ENCODE results near the gene STRIP2. TPM values are rescaled to one million over a fixed set of nuclear protein-coding genes. Genes with fewer than 3 reads are reported as not detected.

Gene STRIP2
- total and polyA plus RNA-seq, 2 of the 13 experiments (the other 11 are each of a cell fraction or from before 2014, with no cell fraction given): 3.9 to 8.2 TPM

- ChIA-PET POLR2A (no interaction called here), CTCF (ENCODE audit: low intra/inter-chr PET ratio, low total read pairs) (no interaction called here)
- Histone ChIP-seq H3K4me3 (replicated peaks in 1 of 3; ENCODE audit: insufficient read depth in 1 of 3, low read depth in 2 of 3, low read length in 3 of 3) (no peak overlapping the region), H3K79me2 (ENCODE audit: insufficient read depth, low read length) (no peaks in the 10 kb centered on the region), H3K27me3 (ENCODE audit: control insufficient read depth in 1 of 2, insufficient read depth in 2 of 2, low read length in 2 of 2) (no peaks in the 10 kb centered on the region), H3K27ac (ENCODE audit: extremely low read length, insufficient read depth, low read length) (no peak overlapping the region), H3K9me3 (ENCODE audit: low read length) (no peaks in the 10 kb centered on the region), H4K20me1 (ENCODE audit: insufficient read depth, low read length) (no peaks in the 10 kb centered on the region), H3K4me1 (ENCODE audit: insufficient read depth, low read length) (no peaks in the 10 kb centered on the region), H3K9ac (ENCODE audit: insufficient read depth, low read depth, low read length) (no peak overlapping the region), H2AFZ (ENCODE audit: low read length) (no peak overlapping the region), H3K36me3 (replicated peaks in 1 of 2; ENCODE audit: control insufficient read depth in 1 of 2, insufficient read depth in 2 of 2, low read length in 2 of 2) (peaks cover 1 to 35% of the 10 kb centered on the region in 2 experiments; a peak in 3 of 5 replicates), H3K4me2 (ENCODE audit: low read depth, low read length) (no peak overlapping the region)
- ATAC-seq (no peak), DNase-seq (ENCODE audit: low spot score) (no peak), FAIRE-seq (no peak)
- WGBS (ENCODE audit: low lambda C conversion rate): 100% methylated on average over 1 of the region's 1 CpG
- intact Hi-C loops (cut with micrococcal nuclease; ENCODE audit: unreplicated experiment) (no loop called here), in situ Hi-C loops (cut with HindIII; ENCODE audit: extremely low pct_ligation_motif_present, low pct_unique_long_range_greater_than_20kb) (no loop called here)
- TF ChIP-seq SNAPC5 (CRISPR knock-in tag; IDR thresholded peaks at IDR 0.05; ENCODE audit: borderline replicate concordance): no peak
- TF ChIP-seq HIVEP1 (CRISPR knock-in tag; IDR thresholded peaks at IDR 0.05): no peak
- no peak for TF ChIP-seq FOXJ3 (CRISPR knock-in tag; IDR thresholded peaks at IDR 0.05; ENCODE audit: borderline replicate concordance)
- TF ChIP-seq EHMT2 (IDR thresholded peaks at IDR 0.05; ENCODE audit: borderline replicate concordance, low read depth, low read length): no peak
- TF ChIP-seq ZFP82 (CRISPR knock-in tag; IDR thresholded peaks at IDR 0.05; ENCODE audit: borderline replicate concordance): no peak
- no peak for TF ChIP-seq ZNF7 (CRISPR knock-in tag; IDR thresholded peaks at IDR 0.05)
- BruUV-seq (replicated peaks): no TSS peak
These were observed 19.4 kb downstream of the STRIP2 start for GRCh38 chr7:129453510-129454248.

GRCh38 chr7:129454249-129454551 is 20.0 kb downstream of the STRIP2 start:
- Histone ChIP-seq H3K4me2 (ENCODE audit: low read depth, low read length) (no peak overlapping the region), H3K9ac (ENCODE audit: insufficient read depth, low read depth, low read length) (no peak overlapping the region), H3K4me1 (ENCODE audit: insufficient read depth, low read length) (no peaks in the 10 kb centered on the region), H3K79me2 (ENCODE audit: insufficient read depth, low read length) (no peaks in the 10 kb centered on the region), H3K4me3 (replicated peaks in 1 of 3; ENCODE audit: insufficient read depth in 1 of 3, low read depth in 2 of 3, low read length in 3 of 3) (no peak overlapping the region), H3K27ac (ENCODE audit: extremely low read length, insufficient read depth, low read length) (no peak overlapping the region), H3K9me3 (ENCODE audit: low read length) (no peaks in the 10 kb centered on the region), H2AFZ (ENCODE audit: low read length) (no peak overlapping the region), H3K36me3 (replicated peaks in 1 of 2; ENCODE audit: control insufficient read depth in 1 of 2, insufficient read depth in 2 of 2, low read length in 2 of 2) (peaks cover 1 to 38% of the 10 kb centered on the region in 2 experiments; a peak in 3 of 5 replicates), H3K27me3 (ENCODE audit: control insufficient read depth in 1 of 2, insufficient read depth in 2 of 2, low read length in 2 of 2) (no peaks in the 10 kb centered on the region), H4K20me1 (ENCODE audit: insufficient read depth, low read length) (no peaks in the 10 kb centered on the region)
- DNase-seq (ENCODE audit: low spot score) (no peak), ATAC-seq (no peak), FAIRE-seq (no peak)
- ChIA-PET CTCF (ENCODE audit: low intra/inter-chr PET ratio, low total read pairs) (no interaction called here), POLR2A (no interaction called here)
- intact Hi-C loops (cut with micrococcal nuclease; ENCODE audit: unreplicated experiment): no loop called here
- BruUV-seq (replicated peaks): no TSS peak
- in situ Hi-C loops (cut with HindIII; ENCODE audit: extremely low pct_ligation_motif_present, low pct_unique_long_range_greater_than_20kb): no loop called here
- WGBS (ENCODE audit: low lambda C conversion rate): 97% methylated on average over 4 of the region's 4 CpGs
- TF ChIP-seq CSRNP2 (CRISPR knock-in tag; conservative IDR thresholded peaks at IDR 0.05; ENCODE audit: low read depth) (no peak), CBFB (CRISPR knock-in tag; IDR thresholded peaks at IDR 0.05) (no peak), TRAFD1 (CRISPR knock-in tag; IDR thresholded peaks at IDR 0.05; ENCODE audit: borderline replicate concordance) (no peak), ZHX1 (CRISPR knock-in tag; IDR thresholded peaks at IDR 0.05; ENCODE audit: low read depth) (no peak), TBL1XR1 (IDR thresholded peaks at IDR 0.05; ENCODE audit: borderline replicate concordance, low read length, partially characterized antibody) (no peak), ZBTB7B (CRISPR knock-in tag; IDR thresholded peaks at IDR 0.05) (no peak)
